GM12892 (cell line): ENCODE data around the gene UBAP2.

Experiments used
- POLR2A ChIP-seq: IDR thresholded peaks from 2 replicates; pipeline ENCODE4 v1.6.1; 2011; ENCODE audit warnings: low read depth, low read length, control low read depth
- POLR2AphosphoS5 ChIP-seq: IDR thresholded peaks from 2 replicates; pipeline ENCODE4 v1.6.1; 2011; ENCODE audit warnings: low read depth, low read length, control low read depth

DNA sequence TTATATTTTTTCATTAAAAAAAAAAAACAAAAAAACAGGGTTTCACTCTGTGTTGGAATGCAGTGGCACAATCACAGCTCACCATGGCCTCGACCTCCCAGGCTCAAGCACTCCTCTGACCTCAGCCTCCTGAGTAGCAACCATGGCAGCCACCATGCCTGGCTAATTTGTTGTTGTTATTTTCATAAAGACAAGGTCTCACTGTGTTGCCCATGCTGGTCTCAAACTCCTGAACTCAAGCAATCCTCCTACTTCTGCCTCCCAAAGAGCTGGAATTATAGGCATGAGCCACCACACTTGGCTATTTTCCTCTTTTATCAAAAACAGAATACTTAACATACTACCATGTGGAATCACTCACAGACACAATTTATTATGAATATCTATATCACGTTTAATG, 46.7 kb downstream of the UBAP2 start:
- no peak for TF ChIP-seq POLR2A
- TF ChIP-seq POLR2AphosphoS5, result no peak
